Prostate gland (tissue), 2 donors: ENCODE measurements around the gene ARHGAP42. TPM values are rescaled to one million over a fixed set of nuclear protein-coding genes. Genes with fewer than 3 reads are reported as not detected.

Experiments used
- DNase-seq: peaks from one replicate; pipeline ENCODE4 v3.0.0-alpha.2; 2019; ENCODE audit warnings: low spot score
- H3K27ac ChIP-seq, 2 donors: fragments of 200-600 bp; sonication (generic); 2 replicates each; pipeline ENCODE4 v1.5.1; 2017 to 2019
- H3K27me3 ChIP-seq: fragments of 200-600 bp; sonication (generic); replicated peaks from 2 replicates; pipeline ENCODE4 v1.5.1; 2019; ENCODE audit not compliant: insufficient read depth
- H3K36me3 ChIP-seq, 2 donors: fragments of 200-600 bp; sonication (generic); 1 replicate in 1 of 2; 2 replicates in 1 of 2; pipeline versions ENCODE4 v1.5.1 to v1.8.1; 2017 to 2019
- H3K4me1 ChIP-seq: fragments of 200-600 bp; sonication (generic); replicated peaks from 2 replicates; pipeline ENCODE4 v1.5.1; 2019
- H3K4me3 ChIP-seq, 2 donors: fragments of 200-600 bp; sonication (generic); 2 replicates each; pipeline ENCODE4 v1.5.1; 2017 to 2019
- H3K9me3 ChIP-seq: fragments of 200-600 bp; sonication (generic); 2 replicates; pipeline ENCODE4 v1.5.1; 2017
- CTCF ChIP-seq, 4 experiments: fragments of 200-600 bp in 2 of 4; fragments of 450-650 bp in 2 of 4; sonication (generic) in 2 of 4; IDR thresholded peaks; 1 replicate in 3 of 4; 2 replicates in 1 of 4; pipeline ENCODE4 v1.5.1; 2016 to 2019; ENCODE audit warnings: antibody characterized with exemption in 4 of 4, mild to moderate bottlenecking in 2 of 4, moderate library complexity in 2 of 4
- POLR2A ChIP-seq: fragments of 450-650 bp; IDR thresholded peaks from one replicate; pipeline ENCODE4 v1.6.1; 2016; ENCODE audit warnings: antibody characterized with exemption, mild to moderate bottlenecking
- POLR2AphosphoS5 ChIP-seq: sonication (generic); formaldehyde crosslinking; IDR thresholded peaks from one replicate; pipeline ENCODE4 v1.6.1; 2017; ENCODE audit warnings: antibody characterized with exemption
- WGBS: methylation state at CpG from one replicate; pipeline ENCODE4 v1.1.5; 2018; 5-methylcytosine and 5-hydroxymethylcytosine counted together
- intact Hi-C: fragments of 100-400 bp; cut with DNase I; formaldehyde crosslinking; loops from one replicate; pipeline ENCODE4 v1.14.2; 2022
- total RNA-seq, 2 donors: library from RNA; depleted of rRNA; stranded (reverse); fragments of >200 nt; gene quantifications; one replicate each; pipeline ENCODE4 v1.1.0, GENCODE V29; 2016

The ARHGAP42 gene
- total RNA-seq, 2 donors from 2014 or later = 12.8 to 20.5 TPM

- no peak for DNase-seq
- TF ChIP-seq POLR2AphosphoS5 = no peak
- Histone ChIP-seq H3K27me3 (no peaks in the 10 kb centered on the region), H3K4me1 (no peaks in the 10 kb centered on the region), H3K27ac (no peak overlapping the region), H3K9me3 (no peaks in the 10 kb centered on the region), H3K36me3 (no peaks in the 10 kb centered on the region), H3K4me3 (no peak overlapping the region)
- intact Hi-C loops = no loop called here
- WGBS = 91% methylated on average over 4 of the region's 4 CpGs
Observed at GRCh38 chr11:100676901-100677300, 10.2 kb upstream of the ARHGAP42 start.

GRCh38 chr11:100677796-100678195 is 9.3 kb upstream of the ARHGAP42 start:
- H3K27ac ChIP-seq = no peak overlapping the region
- no peak for DNase-seq
- no peak overlapping the region for H3K4me3 ChIP-seq
- no peaks in the 10 kb centered on the region for H3K36me3 ChIP-seq
- no peaks in the 10 kb centered on the region for H3K9me3 ChIP-seq
- H3K4me1 ChIP-seq = no peaks in the 10 kb centered on the region
- intact Hi-C loops = no loop called here
- 100% methylated on average over 1 of the region's 1 CpG for WGBS
- H3K27me3 ChIP-seq = no peaks in the 10 kb centered on the region
- TF ChIP-seq POLR2AphosphoS5 (no peak), CTCF (IDR thresholded peaks at IDR 0.05) (no peak), POLR2A (no peak)

GRCh38 chr11:100680070-100680469 is 7.0 kb upstream of the ARHGAP42 start:
- TF ChIP-seq POLR2AphosphoS5 = no peak
- no peak for TF ChIP-seq CTCF (IDR thresholded peaks at IDR 0.05)
- TF ChIP-seq POLR2A = no peak
- no peaks in the 10 kb centered on the region for H3K9me3 ChIP-seq
- no peaks in the 10 kb centered on the region for H3K4me1 ChIP-seq
- 82% methylated on average over 7 of the region's 7 CpGs for WGBS
- no peak overlapping the region for H3K27ac ChIP-seq
- H3K4me3 ChIP-seq = no peak overlapping the region
- no peaks in the 10 kb centered on the region for H3K27me3 ChIP-seq
- H3K36me3 ChIP-seq = no peaks in the 10 kb centered on the region
- no peak for DNase-seq
- intact Hi-C loops = no loop called here

GRCh38 chr11:100681064-100681502 is 6.0 kb upstream of the ARHGAP42 start:
- Histone ChIP-seq H3K27me3 (no peaks in the 10 kb centered on the region), H3K4me1 (no peaks in the 10 kb centered on the region), H3K36me3 (no peaks in the 10 kb centered on the region), H3K4me3 (no peak overlapping the region), H3K27ac (no peak overlapping the region), H3K9me3 (no peaks in the 10 kb centered on the region)
- WGBS = 53% methylated on average over 8 of the region's 8 CpGs
- intact Hi-C loops = no loop called here
- TF ChIP-seq POLR2AphosphoS5 (no peak), CTCF (IDR thresholded peaks at IDR 0.05) (no peak), POLR2A (no peak)
- DNase-seq = peak; percentile 25

GRCh38 chr11:100682247-100682969 is 4.7 kb upstream of the ARHGAP42 start:
- no peaks in the 10 kb centered on the region for H3K36me3 ChIP-seq
- H3K27ac ChIP-seq = no peak overlapping the region
- no peak for DNase-seq
- WGBS = 66% methylated on average over 2 of the region's 2 CpGs
- H3K4me3 ChIP-seq = no peak overlapping the region
- H3K4me1 ChIP-seq = no peaks in the 10 kb centered on the region
- no peaks in the 10 kb centered on the region for H3K27me3 ChIP-seq
- peak in 3 of 4 experiments; percentile 36 to 54 (median 52) for TF ChIP-seq CTCF (IDR thresholded peaks at IDR 0.05)
- TF ChIP-seq POLR2AphosphoS5 = no peak
- no peaks in the 10 kb centered on the region for H3K9me3 ChIP-seq
- intact Hi-C loops = no loop called here
